Measurements from ENCODE around the gene TSHZ3.

- no peak for TF ChIP-seq FOXA1 (IDR thresholded peaks at IDR 0.05)
- no peak for TF ChIP-seq FOXM1 (IDR thresholded peaks at IDR 0.05; ENCODE audit: borderline replicate concordance)
- TF ChIP-seq NFRKB (IDR thresholded peaks at IDR 0.05): no peak
- TF ChIP-seq ELF4 (IDR thresholded peaks at IDR 0.05): no peak
Observed at GRCh38 chr19:31274251-31275067, 74.8 kb downstream of the TSHZ3 start.

All from HEK293T (cell line).